HepG2 (cell line): Measurements from ENCODE around the gene HDAC4. TPM values are rescaled to one million over a fixed set of nuclear protein-coding genes. Genes with fewer than 3 reads are reported as not detected.

Source experiments
- CBX5 ChIP-seq: sonication (generic); formaldehyde crosslinking; IDR thresholded peaks from 2 replicates; pipeline ENCODE4 v1.4.0; 2020; ENCODE audit warnings: missing genetic modification reagents, borderline replicate concordance
- ETV5 ChIP-seq: IDR thresholded peaks from 2 replicates; pipeline ENCODE4 v1.6.1; 2018; ENCODE audit warnings: missing biosample characterization, missing genetic modification reagents, inconsistent platforms, borderline replicate concordance
- HDAC1 ChIP-seq: sonication (generic); formaldehyde crosslinking; IDR thresholded peaks from 2 replicates; pipeline ENCODE4 v1.5.1; 2020; ENCODE audit warnings: mild to moderate bottlenecking, missing genetic modification reagents
- HMG20B ChIP-seq: conservative IDR thresholded peaks from 2 replicates; pipeline ENCODE4 v1.6.1; 2016; ENCODE audit warnings: missing genetic modification reagents, missing compliant biosample characterization
- KAT2B ChIP-seq: fragments of 150-350 bp; IDR thresholded peaks from 2 replicates; pipeline ENCODE4 v1.6.1; 2014; ENCODE audit warnings: low read depth, low read length, borderline replicate concordance
- KIAA2018 ChIP-seq: sonication (generic); formaldehyde crosslinking; IDR thresholded peaks from 2 replicates; pipeline ENCODE4 v1.5.0; 2020; ENCODE audit warnings: mild to moderate bottlenecking, missing genetic modification reagents, borderline replicate concordance
- NFIC ChIP-seq: IDR thresholded peaks from 2 replicates; pipeline ENCODE4 v1.6.1; 2012; ENCODE audit warnings: mild to moderate bottlenecking, low read length, inconsistent platforms
- RCOR2 ChIP-seq: IDR thresholded peaks from 2 replicates; pipeline ENCODE4 v1.6.1; 2016; ENCODE audit warnings: missing biosample characterization, missing genetic modification reagents
- SOX6 ChIP-seq, 2 experiments: fragments of 450-650 bp in 1 of 2; sonication (generic) in 1 of 2; formaldehyde crosslinking in 1 of 2; IDR thresholded peaks; 2 replicates each; pipeline versions ENCODE4 v1.4.0 to v1.6.1; 2017 to 2020; ENCODE audit warnings: antibody characterized with exemption in 1 of 2, mild to moderate bottlenecking in 1 of 2, missing genetic modification reagents in 1 of 2
- TFE3 ChIP-seq: IDR thresholded peaks from 2 replicates; pipeline ENCODE4 v1.6.1; 2016
- ZBTB33 ChIP-seq: sonication (generic); formaldehyde crosslinking; IDR thresholded peaks from 2 replicates; pipeline ENCODE4 v1.4.0; 2020; ENCODE audit warnings: missing genetic modification reagents
- ZEB1 ChIP-seq: IDR thresholded peaks from 2 replicates; pipeline ENCODE4 v1.6.1; 2012; ENCODE audit warnings: mild to moderate bottlenecking, low read depth, inconsistent platforms; ENCODE audit not compliant: insufficient replicate concordance
- ZNF383 ChIP-seq: sonication (generic); formaldehyde crosslinking; IDR thresholded peaks from 2 replicates; pipeline ENCODE4 v1.4.0; 2020; ENCODE audit warnings: missing genetic modification reagents, mild to moderate bottlenecking, borderline replicate concordance
- ZNF441 ChIP-seq: sonication (generic); formaldehyde crosslinking; IDR thresholded peaks from 2 replicates; pipeline ENCODE4 v1.7.0; 2021; ENCODE audit warnings: missing genetic modification reagents, borderline replicate concordance
- ZNF780A ChIP-seq: sonication (generic); formaldehyde crosslinking; IDR thresholded peaks from 2 replicates; pipeline ENCODE4 v1.8.0; 2022; ENCODE audit warnings: mild to moderate bottlenecking, missing genetic modification reagents, moderate library complexity
- polyA plus RNA-seq, 8 experiments: library from polyadenylated mRNA; depleted of rRNA in 3 of 8; stranded (reverse) in 7 of 8; unstranded in 1 of 8; fragments of >200 nt; fragmentation: Illumina TruSeq in 4 of 8; extraction: Trizol in 4 of 8; gene quantifications; 2 replicates each; pipeline versions ENCODE4 v1.2.1 to v1.2.3, GENCODE V29; 2011 to 2016; ENCODE audit warnings: low read depth in 4 of 8, missing spikeins in 1 of 8, mixed read lengths in 1 of 8; ENCODE audit not compliant: insufficient read depth in 1 of 8
- total RNA-seq, 5 experiments: library from RNA; depleted of rRNA; stranded (reverse); fragments of >200 nt; fragmentation: Illumina TruSeq; extraction: Trizol; gene quantifications; 2 replicates each; pipeline ENCODE4 v1.2.3, GENCODE V29; 2016; ENCODE audit warnings: low read depth in 1 of 5

The HDAC4 gene
- total and polyA plus RNA-seq, 2 of the 13 experiments (the other 11 are each of a cell fraction or from before 2014, with no cell fraction given), result 10.1 to 11.5 TPM

GRCh38 chr2:239444626-239445577 lies 44.1 kb upstream of the HDAC4 start (continued):
- TF ChIP-seq KIAA2018 (no peak), SOX6 (IDR thresholded peaks at IDR 0.05) (no peak), SOX6 (CRISPR knock-in tag; IDR thresholded peaks at IDR 0.05) (peak; percentile 92), ZEB1 (peak; percentile 62), ZNF383 (CRISPR knock-in tag) (no peak), NFIC (peak; percentile 65; the same call in 1 of the 2 replicates), KAT2B (peak; percentile 66; the same call in 1 of the 2 replicates), ZNF780A (CRISPR knock-in tag) (no peak), HMG20B (CRISPR knock-in tag) (peak; percentile 35; the same call in 1 of the 2 replicates), ZNF441 (CRISPR knock-in tag) (no peak), HDAC1 (0 out of 2 replicates have a peak, but pooled peaks have one; percentile 30), TFE3 (CRISPR knock-in tag) (peak; percentile 14; the same call in 1 of the 2 replicates), ETV5 (CRISPR knock-in tag) (peak; percentile 26; the same call in 1 of the 2 replicates), ZBTB33 (CRISPR knock-in tag) (0 out of 2 replicates have a peak, but pooled peaks have one; percentile 32), CBX5 (CRISPR knock-in tag) (0 out of 2 replicates have a peak, but pooled peaks have one; percentile 66), RCOR2 (0 out of 2 replicates have a peak, but pooled peaks have one; percentile 12)
